Measurements from ENCODE around the gene KCNK16. TPM values are rescaled to one million over a fixed set of nuclear protein-coding genes. Genes with fewer than 3 reads are reported as not detected.

KCNK16 gene
- total RNA-seq, 1 experiment from 2014 or later = not detected

GRCh38 chr6:39360378-39360777 lies 37.9 kb upstream of the KCNK16 start:
- no peak overlapping the region for H3K4me2 ChIP-seq
- H3F3A ChIP-seq (ENCODE audit: insufficient read depth, low read depth) = no peaks in the 10 kb centered on the region
- H2AFZ ChIP-seq = no peak overlapping the region
- peaks cover 50% of the 10 kb centered on the region for H3K27me3 ChIP-seq (ENCODE audit: insufficient read depth, low read depth)
- H3K4me1 ChIP-seq (replicated peaks; ENCODE audit: insufficient read depth) = no peaks in the 10 kb centered on the region
- no peaks in the 10 kb centered on the region for H3K36me3 ChIP-seq (ENCODE audit: low read depth)
- CTCF ChIA-PET = no interaction called here
- H3K9me3 ChIP-seq (ENCODE audit: insufficient read depth, low read depth) = no peaks in the 10 kb centered on the region
- H3K4me3 ChIP-seq = no peak overlapping the region
- BruUV-seq (replicated peaks) = no TSS peak
- no peaks in the 10 kb centered on the region for H3K9me2 ChIP-seq (ENCODE audit: insufficient read depth)
- H3K79me2 ChIP-seq (ENCODE audit: low read depth) = no peaks in the 10 kb centered on the region
- no peaks in the 10 kb centered on the region for H4K20me1 ChIP-seq (ENCODE audit: insufficient read depth)
- no peak overlapping the region for H3K27ac ChIP-seq
- POLR2A ChIA-PET (ENCODE audit: unreplicated experiment) = no interaction called here
- TF ChIP-seq EZH2 (IDR thresholded peaks at IDR 0.05; ENCODE audit: low read depth) (no peak), CTCF (conservative IDR thresholded peaks at IDR 0.05) (no peak)
- intact Hi-C loops (cut with micrococcal nuclease; ENCODE audit: unreplicated experiment) = no loop called here
- DNase-seq = no peak

- Histone ChIP-seq H3K4me2 (no peak overlapping the region), H3K9me3 (ENCODE audit: insufficient read depth, low read depth) (no peaks in the 10 kb centered on the region), H3K4me3 (no peak overlapping the region), H3F3A (ENCODE audit: insufficient read depth, low read depth) (no peaks in the 10 kb centered on the region), H4K20me1 (ENCODE audit: insufficient read depth) (no peaks in the 10 kb centered on the region), H3K4me1 (replicated peaks; ENCODE audit: insufficient read depth) (no peaks in the 10 kb centered on the region), H3K9me2 (ENCODE audit: insufficient read depth) (no peaks in the 10 kb centered on the region), H3K27me3 (ENCODE audit: insufficient read depth, low read depth) (peaks cover 52% of the 10 kb centered on the region), H3K79me2 (ENCODE audit: low read depth) (no peaks in the 10 kb centered on the region), H2AFZ (no peak overlapping the region), H3K27ac (no peak overlapping the region), H3K36me3 (ENCODE audit: low read depth) (no peaks in the 10 kb centered on the region)
- intact Hi-C loops (cut with micrococcal nuclease; ENCODE audit: unreplicated experiment) = no loop called here
- DNase-seq = no peak
- BruUV-seq (replicated peaks) = no TSS peak
- ChIA-PET CTCF (no interaction called here), POLR2A (ENCODE audit: unreplicated experiment) (no interaction called here)
- TF ChIP-seq EZH2 (IDR thresholded peaks at IDR 0.05; ENCODE audit: low read depth) (no peak), CTCF (conservative IDR thresholded peaks at IDR 0.05) (no peak)
Measured at GRCh38 chr6:39357998-39358686, 35.6 kb upstream of the KCNK16 start.

GRCh38 chr6:39353698-39354315 lies 31.3 kb upstream of the KCNK16 start:
- H3F3A ChIP-seq (ENCODE audit: insufficient read depth, low read depth) = no peaks in the 10 kb centered on the region
- H4K20me1 ChIP-seq (ENCODE audit: insufficient read depth) = no peaks in the 10 kb centered on the region
- no peak overlapping the region for H3K4me2 ChIP-seq
- no TSS peak for BruUV-seq (replicated peaks)
- no peak for DNase-seq
- ChIA-PET CTCF (no interaction called here), POLR2A (ENCODE audit: unreplicated experiment) (no interaction called here)
- no peak overlapping the region for H3K4me3 ChIP-seq
- peaks cover 63% of the 10 kb centered on the region for H3K27me3 ChIP-seq (ENCODE audit: insufficient read depth, low read depth)
- no peaks in the 10 kb centered on the region for H3K9me3 ChIP-seq (ENCODE audit: insufficient read depth, low read depth)
- H3K36me3 ChIP-seq (ENCODE audit: low read depth) = no peaks in the 10 kb centered on the region
- H3K79me2 ChIP-seq (ENCODE audit: low read depth) = no peaks in the 10 kb centered on the region
- no peak overlapping the region for H3K27ac ChIP-seq
- TF ChIP-seq EZH2 (IDR thresholded peaks at IDR 0.05; ENCODE audit: low read depth) = no peak
- no peak for TF ChIP-seq CTCF (conservative IDR thresholded peaks at IDR 0.05)
- no peaks in the 10 kb centered on the region for H3K4me1 ChIP-seq (replicated peaks; ENCODE audit: insufficient read depth)
- intact Hi-C loops (cut with micrococcal nuclease; ENCODE audit: unreplicated experiment) = no loop called here
- no peaks in the 10 kb centered on the region for H3K9me2 ChIP-seq (ENCODE audit: insufficient read depth)
- H2AFZ ChIP-seq = no peak overlapping the region

Data from PC-9 (cell line).